HEK293 (cell line): ENCODE results near the gene RUVBL1.

Experiments
- CTCF ChIA-PET: fragments of 350-600 bp; formaldehyde crosslinking; extraction: SDS; loops from one replicate; lab custom pipeline; 2021; ENCODE audit warnings: antibody characterized with exemption; lab: Yijun Ruan, JAX
- POLR2A ChIA-PET: fragments of 300-600 bp; formaldehyde crosslinking; extraction: SDS; loops from one replicate; lab custom pipeline; 2020; ENCODE audit warnings: antibody characterized with exemption, inconsistent platforms; lab: Yijun Ruan, JAX
- H3K27ac ChIP-seq: fragments of 200-500 bp; sonication (Bioruptor generic); 2 replicates; pipeline ENCODE4 v1.5.1; 2014; ENCODE audit warnings: low read depth, low read length, control low read depth, inconsistent platforms; ENCODE audit errors: extremely low read depth
- H3K36me3 ChIP-seq, 2 experiments: fragments of 200-500 bp in 1 of 2; sonication (Bioruptor generic) in 1 of 2; 1 replicate in 1 of 2; 2 replicates in 1 of 2; pipeline ENCODE4 v1.5.1; 2014 to 2017; ENCODE audit warnings: inconsistent platforms in 2 of 2, low read length in 2 of 2; ENCODE audit not compliant: control insufficient read depth in 2 of 2, insufficient read depth in 1 of 2
- H3K4me1 ChIP-seq: fragments of 200-500 bp; sonication (Bioruptor generic); 2 replicates; pipeline ENCODE4 v1.5.1; 2014; ENCODE audit warnings: mild to moderate bottlenecking, low read length, inconsistent platforms; ENCODE audit not compliant: control insufficient read depth, insufficient read depth
- H3K4me3 ChIP-seq: 2 replicates; pipeline ENCODE4 v1.5.1; 2011; ENCODE audit warnings: low read depth, mild to moderate bottlenecking, control low read depth, low read length, moderate library complexity
- H3K9me3 ChIP-seq: fragments of 200-500 bp; sonication (Bioruptor generic); 2 replicates; pipeline ENCODE4 v1.5.1; 2014; ENCODE audit warnings: low read depth, low read length, inconsistent platforms; ENCODE audit not compliant: control insufficient read depth, insufficient read depth
- GLIS1 ChIP-seq: fragments of 450-650 bp; formaldehyde crosslinking; IDR thresholded peaks from 2 replicates; pipeline ENCODE4 v1.5.1; 2016; ENCODE audit warnings: missing biosample characterization, missing genetic modification characterization
- GLIS2 ChIP-seq: fragments of 450-650 bp; formaldehyde crosslinking; IDR thresholded peaks from 2 replicates; pipeline ENCODE4 v1.5.1; 2016; ENCODE audit warnings: missing biosample characterization, missing genetic modification characterization
- KLF8 ChIP-seq: fragments of 450-650 bp; formaldehyde crosslinking; IDR thresholded peaks from 2 replicates; pipeline ENCODE4 v1.5.1; 2016; ENCODE audit warnings: missing biosample characterization, missing genetic modification characterization
- SETDB1 ChIP-seq: IDR thresholded peaks from one replicate; pipeline ENCODE4 v1.6.1; 2017; ENCODE audit warnings: mild to moderate bottlenecking, low read length, moderate library complexity, mixed read lengths; ENCODE audit not compliant: insufficient read length
- ZBTB1 ChIP-seq: fragments of 450-650 bp; formaldehyde crosslinking; IDR thresholded peaks from 2 replicates; pipeline ENCODE4 v1.5.1; 2016; ENCODE audit warnings: missing biosample characterization, missing genetic modification characterization
- ZFP37 ChIP-seq: fragments of 450-650 bp; formaldehyde crosslinking; IDR thresholded peaks from 2 replicates; pipeline ENCODE4 v1.5.1; 2016; ENCODE audit warnings: missing biosample characterization, missing genetic modification characterization
- ZNF157 ChIP-seq: fragments of 450-650 bp; formaldehyde crosslinking; IDR thresholded peaks from 2 replicates; pipeline ENCODE4 v1.5.1; 2016; ENCODE audit warnings: missing biosample characterization, missing genetic modification characterization
- ZNF221 ChIP-seq: fragments of 450-650 bp; formaldehyde crosslinking; IDR thresholded peaks from 2 replicates; pipeline ENCODE4 v1.5.1; 2017; ENCODE audit warnings: missing biosample characterization, missing genetic modification characterization, borderline replicate concordance
- ZNF292 ChIP-seq: fragments of 450-650 bp; formaldehyde crosslinking; IDR thresholded peaks from 2 replicates; pipeline ENCODE4 v1.5.1; 2016; ENCODE audit warnings: low read depth, missing biosample characterization, missing genetic modification characterization, borderline replicate concordance
- ZNF549 ChIP-seq: fragments of 450-650 bp; IDR thresholded peaks from 2 replicates; pipeline ENCODE4 v1.5.1; 2018; ENCODE audit warnings: missing biosample characterization, missing genetic modification characterization, mild to moderate bottlenecking, inconsistent platforms, moderate library complexity
- ZNF571 ChIP-seq: fragments of 450-650 bp; formaldehyde crosslinking; IDR thresholded peaks from 2 replicates; pipeline ENCODE4 v1.5.0; 2017; ENCODE audit warnings: missing biosample characterization, missing genetic modification characterization
- ZNF596 ChIP-seq: fragments of 450-650 bp; IDR thresholded peaks from 2 replicates; pipeline ENCODE4 v1.5.0; 2018; ENCODE audit warnings: missing biosample characterization, mild to moderate bottlenecking, missing genetic modification characterization, moderate library complexity
- ZNF837 ChIP-seq: fragments of 450-650 bp; formaldehyde crosslinking; IDR thresholded peaks from 2 replicates; pipeline ENCODE4 v1.5.1; 2016; ENCODE audit warnings: missing biosample characterization, missing genetic modification characterization
- TF ChIP-seq, protein P1 (sequence below): fragments of 450-650 bp; formaldehyde crosslinking; IDR thresholded peaks from 2 replicates; pipeline ENCODE4 v1.5.1; 2016; ENCODE audit warnings: missing biosample characterization, missing genetic modification characterization
- TF ChIP-seq, protein P2 (sequence below): fragments of 450-650 bp; formaldehyde crosslinking; optimal IDR thresholded peaks from 2 replicates; pipeline ENCODE3; 2016; ENCODE audit warnings: missing biosample characterization, mild to moderate bottlenecking, missing genetic modification characterization
- TF ChIP-seq, protein P3 (sequence below): fragments of 450-650 bp; formaldehyde crosslinking; IDR thresholded peaks from 2 replicates; pipeline ENCODE4 v1.5.1; 2017; ENCODE audit warnings: missing biosample characterization, missing genetic modification characterization
- TF ChIP-seq, protein P4 (sequence below): fragments of 450-650 bp; formaldehyde crosslinking; IDR thresholded peaks from 2 replicates; pipeline ENCODE4 v1.5.0; 2017; ENCODE audit warnings: missing biosample characterization, missing genetic modification characterization, borderline replicate concordance
- TF ChIP-seq, protein P5 (sequence below): fragments of 450-650 bp; formaldehyde crosslinking; IDR thresholded peaks from 2 replicates; pipeline ENCODE4 v1.5.1; 2016; ENCODE audit warnings: missing biosample characterization, missing genetic modification characterization
- TF ChIP-seq, protein P6 (sequence below): fragments of 450-650 bp; formaldehyde crosslinking; IDR thresholded peaks from 2 replicates; pipeline ENCODE4 v1.5.1; 2016; ENCODE audit warnings: missing biosample characterization, missing genetic modification characterization

RUVBL1 gene

DNA sequence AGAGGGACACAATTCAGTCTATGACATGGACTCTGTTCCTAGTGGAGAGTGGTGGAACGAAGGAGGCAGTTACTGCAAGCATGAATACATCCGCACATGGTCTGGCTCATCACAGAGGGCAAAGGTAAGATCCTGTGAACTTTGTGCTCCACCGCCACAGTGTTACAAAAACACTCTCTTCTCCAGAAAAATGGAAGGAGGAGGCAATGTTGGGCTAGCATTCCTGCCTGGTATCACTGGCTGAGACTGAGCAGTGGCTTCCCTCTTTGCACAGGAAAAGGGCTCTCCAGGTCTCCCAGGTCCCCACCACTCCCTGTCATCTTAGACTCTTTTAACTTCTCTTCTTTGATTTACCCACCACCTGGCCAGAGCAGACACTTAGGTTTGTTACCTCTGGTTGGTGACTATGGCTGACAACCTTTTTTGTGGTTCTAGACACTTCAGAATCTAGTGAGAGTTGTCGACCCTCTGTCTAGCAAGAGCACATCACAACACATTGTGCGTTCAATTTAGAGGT lies 28.2 kb upstream of the RUVBL1 start:
- no peak overlapping the region for H3K4me3 ChIP-seq
- no peak overlapping the region for H3K27ac ChIP-seq
- H3K36me3 ChIP-seq = peaks cover 0 to 12% of the 10 kb centered on the region in 2 experiments; a peak in 2 of 3 replicates
- H3K4me1 ChIP-seq = no peaks in the 10 kb centered on the region
- CTCF ChIA-PET = interaction anchor here (0.6 kb wide), 1 partner anchor 470 kb away, joined by 3 read pairs; no protein-coding TSS in a partner anchor
- POLR2A ChIA-PET = no interaction called here
- TF ChIP-seq ZNF571 (tag by site-specific recombination) (no peak), SETDB1 (no peak), ZNF292 (no peak)
- no peaks in the 10 kb centered on the region for H3K9me3 ChIP-seq

DNA sequence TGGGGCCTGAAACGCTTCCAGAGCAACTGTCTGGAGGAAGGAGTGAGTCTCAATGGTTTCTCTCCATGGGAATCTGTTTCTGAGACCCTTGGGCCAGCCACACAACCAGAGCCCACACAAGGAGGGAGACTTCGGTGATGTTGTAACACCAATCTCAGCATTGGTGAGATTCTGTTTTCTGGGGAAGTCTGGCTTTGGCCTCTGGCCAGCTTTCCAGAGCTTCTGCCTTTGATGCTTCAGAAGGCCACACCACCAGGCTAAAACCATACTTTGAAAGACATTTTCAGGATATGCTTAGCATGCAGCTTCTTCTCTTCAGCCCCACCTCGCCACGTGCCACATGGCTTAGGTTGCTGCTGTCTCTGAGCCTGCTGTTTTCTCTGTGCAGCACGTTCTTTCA lies 26.0 kb upstream of the RUVBL1 start:
- Histone ChIP-seq H3K27ac (no peak overlapping the region), H3K4me3 (no peak overlapping the region), H3K36me3 (peaks cover 0 to 6% of the 10 kb centered on the region in 2 experiments; a peak in 1 of 3 replicates), H3K9me3 (no peaks in the 10 kb centered on the region), H3K4me1 (no peaks in the 10 kb centered on the region)
- CTCF ChIA-PET = no interaction called here
- POLR2A ChIA-PET = no interaction called here
- TF ChIP-seq, protein P1, sequence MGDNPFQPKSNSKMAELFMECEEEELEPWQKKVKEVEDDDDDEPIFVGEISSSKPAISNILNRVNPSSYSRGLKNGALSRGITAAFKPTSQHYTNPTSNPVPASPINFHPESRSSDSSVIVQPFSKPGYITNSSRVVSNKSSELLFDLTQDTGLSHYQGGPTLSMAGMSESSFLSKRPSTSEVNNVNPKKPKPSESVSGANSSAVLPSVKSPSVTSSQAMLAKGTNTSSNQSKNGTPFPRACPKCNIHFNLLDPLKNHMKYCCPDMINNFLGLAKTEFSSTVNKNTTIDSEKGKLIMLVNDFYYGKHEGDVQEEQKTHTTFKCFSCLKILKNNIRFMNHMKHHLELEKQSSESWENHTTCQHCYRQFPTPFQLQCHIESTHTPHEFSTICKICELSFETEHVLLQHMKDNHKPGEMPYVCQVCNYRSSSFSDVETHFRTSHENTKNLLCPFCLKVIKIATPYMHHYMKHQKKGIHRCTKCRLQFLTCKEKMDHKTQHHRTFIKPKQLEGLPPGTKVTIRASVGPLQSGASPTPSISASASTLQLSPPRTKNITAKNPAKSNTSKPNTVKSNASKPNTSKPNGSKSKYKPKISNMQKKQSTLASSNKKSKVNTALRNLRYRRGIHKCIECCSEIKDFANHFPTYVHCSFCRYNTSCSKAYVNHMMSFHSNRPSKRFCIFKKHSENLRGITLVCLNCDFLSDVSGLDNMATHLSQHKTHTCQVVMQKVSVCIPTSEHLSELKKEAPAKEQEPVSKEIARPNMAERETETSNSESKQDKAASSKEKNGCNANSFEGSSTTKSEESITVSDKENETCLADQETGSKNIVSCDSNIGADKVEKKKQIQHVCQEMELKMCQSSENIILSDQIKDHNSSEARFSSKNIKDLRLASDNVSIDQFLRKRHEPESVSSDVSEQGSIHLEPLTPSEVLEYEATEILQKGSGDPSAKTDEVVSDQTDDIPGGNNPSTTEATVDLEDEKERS (tag by site-specific recombination) = no peak
- TF ChIP-seq ZNF549 (tag by site-specific recombination) (no peak), ZNF221 (tag by site-specific recombination) (no peak), ZNF157 (tag by site-specific recombination) (no peak), ZBTB1 (no peak), ZNF837 (tag by site-specific recombination) (no peak), GLIS2 (no peak), GLIS1 (tag by site-specific recombination) (no peak), KLF8 (tag by site-specific recombination) (no peak), ZNF596 (tag by site-specific recombination) (no peak), ZFP37 (tag by site-specific recombination) (no peak)
- TF ChIP-seq, protein P2, sequence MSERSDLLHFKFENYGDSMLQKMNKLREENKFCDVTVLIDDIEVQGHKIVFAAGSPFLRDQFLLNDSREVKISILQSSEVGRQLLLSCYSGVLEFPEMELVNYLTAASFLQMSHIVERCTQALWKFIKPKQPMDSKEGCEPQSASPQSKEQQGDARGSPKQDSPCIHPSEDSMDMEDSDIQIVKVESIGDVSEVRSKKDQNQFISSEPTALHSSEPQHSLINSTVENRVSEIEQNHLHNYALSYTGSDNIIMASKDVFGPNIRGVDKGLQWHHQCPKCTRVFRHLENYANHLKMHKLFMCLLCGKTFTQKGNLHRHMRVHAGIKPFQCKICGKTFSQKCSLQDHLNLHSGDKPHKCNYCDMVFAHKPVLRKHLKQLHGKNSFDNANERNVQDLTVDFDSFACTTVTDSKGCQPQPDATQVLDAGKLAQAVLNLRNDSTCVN (tag by site-specific recombination) = no peak
- TF ChIP-seq, protein P3, sequence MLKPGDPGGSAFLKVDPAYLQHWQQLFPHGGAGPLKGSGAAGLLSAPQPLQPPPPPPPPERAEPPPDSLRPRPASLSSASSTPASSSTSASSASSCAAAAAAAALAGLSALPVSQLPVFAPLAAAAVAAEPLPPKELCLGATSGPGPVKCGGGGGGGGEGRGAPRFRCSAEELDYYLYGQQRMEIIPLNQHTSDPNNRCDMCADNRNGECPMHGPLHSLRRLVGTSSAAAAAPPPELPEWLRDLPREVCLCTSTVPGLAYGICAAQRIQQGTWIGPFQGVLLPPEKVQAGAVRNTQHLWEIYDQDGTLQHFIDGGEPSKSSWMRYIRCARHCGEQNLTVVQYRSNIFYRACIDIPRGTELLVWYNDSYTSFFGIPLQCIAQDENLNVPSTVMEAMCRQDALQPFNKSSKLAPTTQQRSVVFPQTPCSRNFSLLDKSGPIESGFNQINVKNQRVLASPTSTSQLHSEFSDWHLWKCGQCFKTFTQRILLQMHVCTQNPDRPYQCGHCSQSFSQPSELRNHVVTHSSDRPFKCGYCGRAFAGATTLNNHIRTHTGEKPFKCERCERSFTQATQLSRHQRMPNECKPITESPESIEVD (tag by site-specific recombination) = no peak
- TF ChIP-seq, protein P4, sequence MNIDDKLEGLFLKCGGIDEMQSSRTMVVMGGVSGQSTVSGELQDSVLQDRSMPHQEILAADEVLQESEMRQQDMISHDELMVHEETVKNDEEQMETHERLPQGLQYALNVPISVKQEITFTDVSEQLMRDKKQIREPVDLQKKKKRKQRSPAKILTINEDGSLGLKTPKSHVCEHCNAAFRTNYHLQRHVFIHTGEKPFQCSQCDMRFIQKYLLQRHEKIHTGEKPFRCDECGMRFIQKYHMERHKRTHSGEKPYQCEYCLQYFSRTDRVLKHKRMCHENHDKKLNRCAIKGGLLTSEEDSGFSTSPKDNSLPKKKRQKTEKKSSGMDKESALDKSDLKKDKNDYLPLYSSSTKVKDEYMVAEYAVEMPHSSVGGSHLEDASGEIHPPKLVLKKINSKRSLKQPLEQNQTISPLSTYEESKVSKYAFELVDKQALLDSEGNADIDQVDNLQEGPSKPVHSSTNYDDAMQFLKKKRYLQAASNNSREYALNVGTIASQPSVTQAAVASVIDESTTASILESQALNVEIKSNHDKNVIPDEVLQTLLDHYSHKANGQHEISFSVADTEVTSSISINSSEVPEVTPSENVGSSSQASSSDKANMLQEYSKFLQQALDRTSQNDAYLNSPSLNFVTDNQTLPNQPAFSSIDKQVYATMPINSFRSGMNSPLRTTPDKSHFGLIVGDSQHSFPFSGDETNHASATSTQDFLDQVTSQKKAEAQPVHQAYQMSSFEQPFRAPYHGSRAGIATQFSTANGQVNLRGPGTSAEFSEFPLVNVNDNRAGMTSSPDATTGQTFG (tag by site-specific recombination) = no peak
- TF ChIP-seq, protein P5, sequence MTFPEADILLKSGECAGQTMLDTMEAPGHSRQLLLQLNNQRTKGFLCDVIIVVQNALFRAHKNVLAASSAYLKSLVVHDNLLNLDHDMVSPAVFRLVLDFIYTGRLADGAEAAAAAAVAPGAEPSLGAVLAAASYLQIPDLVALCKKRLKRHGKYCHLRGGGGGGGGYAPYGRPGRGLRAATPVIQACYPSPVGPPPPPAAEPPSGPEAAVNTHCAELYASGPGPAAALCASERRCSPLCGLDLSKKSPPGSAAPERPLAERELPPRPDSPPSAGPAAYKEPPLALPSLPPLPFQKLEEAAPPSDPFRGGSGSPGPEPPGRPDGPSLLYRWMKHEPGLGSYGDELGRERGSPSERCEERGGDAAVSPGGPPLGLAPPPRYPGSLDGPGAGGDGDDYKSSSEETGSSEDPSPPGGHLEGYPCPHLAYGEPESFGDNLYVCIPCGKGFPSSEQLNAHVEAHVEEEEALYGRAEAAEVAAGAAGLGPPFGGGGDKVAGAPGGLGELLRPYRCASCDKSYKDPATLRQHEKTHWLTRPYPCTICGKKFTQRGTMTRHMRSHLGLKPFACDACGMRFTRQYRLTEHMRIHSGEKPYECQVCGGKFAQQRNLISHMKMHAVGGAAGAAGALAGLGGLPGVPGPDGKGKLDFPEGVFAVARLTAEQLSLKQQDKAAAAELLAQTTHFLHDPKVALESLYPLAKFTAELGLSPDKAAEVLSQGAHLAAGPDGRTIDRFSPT (tag by site-specific recombination) = no peak
- TF ChIP-seq, protein P6, sequence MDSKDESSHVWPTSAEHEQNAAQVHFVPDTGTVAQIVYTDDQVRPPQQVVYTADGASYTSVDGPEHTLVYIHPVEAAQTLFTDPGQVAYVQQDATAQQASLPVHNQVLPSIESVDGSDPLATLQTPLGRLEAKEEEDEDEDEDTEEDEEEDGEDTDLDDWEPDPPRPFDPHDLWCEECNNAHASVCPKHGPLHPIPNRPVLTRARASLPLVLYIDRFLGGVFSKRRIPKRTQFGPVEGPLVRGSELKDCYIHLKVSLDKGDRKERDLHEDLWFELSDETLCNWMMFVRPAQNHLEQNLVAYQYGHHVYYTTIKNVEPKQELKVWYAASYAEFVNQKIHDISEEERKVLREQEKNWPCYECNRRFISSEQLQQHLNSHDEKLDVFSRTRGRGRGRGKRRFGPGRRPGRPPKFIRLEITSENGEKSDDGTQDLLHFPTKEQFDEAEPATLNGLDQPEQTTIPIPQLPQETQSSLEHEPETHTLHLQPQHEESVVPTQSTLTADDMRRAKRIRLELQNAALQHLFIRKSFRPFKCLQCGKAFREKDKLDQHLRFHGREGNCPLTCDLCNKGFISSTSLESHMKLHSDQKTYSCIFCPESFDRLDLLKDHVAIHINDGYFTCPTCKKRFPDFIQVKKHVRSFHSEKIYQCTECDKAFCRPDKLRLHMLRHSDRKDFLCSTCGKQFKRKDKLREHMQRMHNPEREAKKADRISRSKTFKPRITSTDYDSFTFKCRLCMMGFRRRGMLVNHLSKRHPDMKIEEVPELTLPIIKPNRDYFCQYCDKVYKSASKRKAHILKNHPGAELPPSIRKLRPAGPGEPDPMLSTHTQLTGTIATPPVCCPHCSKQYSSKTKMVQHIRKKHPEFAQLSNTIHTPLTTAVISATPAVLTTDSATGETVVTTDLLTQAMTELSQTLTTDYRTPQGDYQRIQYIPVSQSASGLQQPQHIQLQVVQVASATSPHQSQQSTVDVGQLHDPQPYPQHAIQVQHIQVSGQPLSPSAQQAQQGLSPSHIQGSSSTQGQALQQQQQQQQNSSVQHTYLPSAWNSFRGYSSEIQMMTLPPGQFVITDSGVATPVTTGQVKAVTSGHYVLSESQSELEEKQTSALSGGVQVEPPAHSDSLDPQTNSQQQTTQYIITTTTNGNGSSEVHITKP (tag by site-specific recombination) = no peak
